HG03060 (cell line): Measurements from ENCODE around the gene GCLM.

Experiments
- ATAC-seq: cut with Tn5 transposase; IDR thresholded peaks from one replicate; pipeline ENCODE4 v1.9.1; 2021; ENCODE audit warnings: low read depth, moderate number of reproducible peaks; ENCODE audit not compliant: unreplicated experiment

Gene GCLM

DNA sequence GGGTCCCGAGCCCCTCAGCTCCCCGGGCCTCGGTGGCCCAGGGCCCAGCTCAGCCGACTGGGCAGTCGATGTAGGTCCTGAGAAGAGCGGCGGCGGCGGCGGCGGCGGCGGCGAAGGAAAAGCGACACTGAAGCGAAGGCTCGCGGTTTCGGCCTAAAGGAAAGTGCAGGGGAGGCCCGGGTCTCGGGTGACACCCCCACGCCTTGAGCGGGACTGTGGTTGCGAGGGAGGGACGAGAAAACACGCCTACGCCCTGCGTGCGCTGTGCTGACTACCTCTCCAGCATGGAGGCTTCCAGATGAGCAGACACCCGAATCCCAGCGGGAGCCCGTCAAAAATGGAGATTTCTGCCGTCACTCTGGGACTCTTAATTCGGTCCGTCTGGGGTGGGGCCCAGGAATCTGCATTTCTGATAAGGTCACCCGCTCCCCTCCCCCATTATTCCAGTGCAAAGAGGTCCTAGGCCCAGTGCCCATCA is 61.4 kb downstream of the GCLM start:
- ATAC-seq: no peak

DNA sequence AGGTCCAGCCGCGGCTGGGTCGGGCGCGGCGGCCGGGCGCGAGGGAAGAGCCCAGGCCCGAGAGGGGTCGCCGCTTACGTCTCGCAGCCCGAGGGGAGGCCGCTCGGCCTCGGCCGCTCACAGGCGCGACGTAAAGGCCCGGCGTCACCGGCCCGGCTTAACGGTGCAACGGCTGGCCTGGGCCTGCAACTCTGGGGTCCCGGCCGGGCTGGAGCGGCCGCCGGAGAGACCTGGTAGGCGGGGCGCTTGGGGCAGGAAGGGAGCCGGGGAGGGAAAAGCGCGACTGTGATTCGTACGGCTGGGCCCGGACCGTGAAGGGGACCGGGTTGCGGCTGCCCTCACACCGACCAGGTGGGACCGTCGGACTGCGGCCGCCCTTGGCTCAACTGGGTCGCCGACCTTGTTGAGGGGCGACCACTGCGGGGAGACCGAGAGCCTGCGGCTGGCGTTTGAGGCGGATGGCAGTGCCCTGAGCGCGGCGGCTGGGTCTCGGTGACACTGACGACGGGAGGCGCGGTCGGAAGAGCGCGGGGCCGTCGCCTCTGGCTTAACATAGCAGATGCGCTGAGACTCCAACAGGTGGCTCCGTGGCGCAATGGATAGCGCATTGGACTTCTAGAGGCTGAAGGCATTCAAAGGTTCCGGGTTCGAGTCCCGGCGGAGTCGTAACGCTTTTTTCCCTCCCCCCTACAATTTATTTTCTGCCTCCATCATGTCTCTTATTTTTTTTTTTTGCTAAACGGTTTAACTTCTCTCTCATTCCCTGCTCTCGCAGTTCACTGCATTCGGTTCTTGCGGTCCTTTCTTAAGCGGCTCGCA is 62.0 kb downstream of the GCLM start:
- ATAC-seq: peak; percentile 51

DNA sequence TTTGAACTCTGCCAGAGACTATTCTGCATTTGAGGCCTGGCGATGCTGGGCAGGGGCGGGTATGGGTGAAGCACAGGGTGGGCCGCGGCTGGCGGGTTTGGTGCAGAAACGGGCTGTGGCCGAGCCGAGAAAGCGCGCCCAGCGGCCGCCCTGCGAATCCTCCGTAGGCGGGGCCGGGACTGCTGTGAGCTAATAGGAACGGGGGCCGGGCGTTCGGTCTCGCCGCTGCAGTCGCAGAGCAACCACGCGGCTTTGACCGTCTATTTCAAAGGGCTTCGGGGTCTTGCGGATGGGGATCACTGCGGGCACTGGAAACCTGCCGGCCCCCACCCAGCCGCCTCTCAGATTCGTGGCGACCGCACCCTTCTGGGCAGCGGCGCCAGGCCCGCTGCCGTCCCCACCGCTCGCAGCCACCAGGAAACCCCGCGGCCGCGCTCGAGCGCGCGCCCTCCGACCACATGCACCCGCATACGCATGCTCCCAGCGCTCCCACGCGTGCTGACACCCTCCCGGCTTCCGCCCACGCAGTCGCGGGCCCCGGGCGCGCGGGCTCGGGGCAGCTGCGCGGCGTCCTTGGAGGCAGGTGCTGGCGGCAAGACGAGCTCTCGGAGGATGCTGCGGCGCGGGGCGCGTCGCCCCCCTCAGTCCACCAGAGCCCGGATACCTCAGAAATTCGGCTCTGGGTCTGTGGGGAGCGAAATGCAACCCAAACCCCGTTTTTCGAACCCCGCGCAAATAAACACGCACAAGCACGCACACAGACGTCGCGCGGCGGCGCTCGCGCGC is 62.8 kb downstream of the GCLM start:
- no peak for ATAC-seq

DNA sequence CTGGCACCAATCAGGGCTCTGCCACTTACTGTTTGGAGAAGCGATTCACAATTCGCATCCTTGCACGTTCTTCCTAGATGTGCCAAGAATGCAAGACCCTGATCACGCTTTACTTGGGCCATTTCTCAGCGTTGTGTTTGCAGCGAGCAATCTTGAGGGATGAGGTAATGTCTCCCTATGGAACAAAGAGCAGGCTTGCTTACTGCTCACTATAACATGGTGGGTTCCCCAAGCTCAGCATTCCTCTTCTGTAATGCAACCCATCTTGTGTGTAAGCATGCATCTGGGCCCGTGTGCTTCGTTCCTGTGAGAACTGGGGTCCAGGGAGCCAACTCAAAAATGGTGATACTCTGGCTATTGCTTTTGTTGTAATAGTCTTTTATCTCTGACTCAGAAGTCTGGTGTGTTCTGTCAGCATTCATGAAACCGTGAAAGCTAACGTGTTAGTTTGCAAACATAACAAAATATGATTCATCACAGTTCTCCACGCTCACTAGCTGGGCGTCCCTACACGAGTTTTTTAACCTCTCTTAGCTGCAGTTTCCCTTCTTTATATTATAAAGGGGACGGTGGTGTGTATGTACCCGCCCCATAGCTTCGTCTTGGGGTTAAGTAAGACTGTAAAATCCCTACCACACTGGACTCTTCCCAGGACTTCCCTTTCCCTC is 63.6 kb downstream of the GCLM start:
- no peak for ATAC-seq

DNA sequence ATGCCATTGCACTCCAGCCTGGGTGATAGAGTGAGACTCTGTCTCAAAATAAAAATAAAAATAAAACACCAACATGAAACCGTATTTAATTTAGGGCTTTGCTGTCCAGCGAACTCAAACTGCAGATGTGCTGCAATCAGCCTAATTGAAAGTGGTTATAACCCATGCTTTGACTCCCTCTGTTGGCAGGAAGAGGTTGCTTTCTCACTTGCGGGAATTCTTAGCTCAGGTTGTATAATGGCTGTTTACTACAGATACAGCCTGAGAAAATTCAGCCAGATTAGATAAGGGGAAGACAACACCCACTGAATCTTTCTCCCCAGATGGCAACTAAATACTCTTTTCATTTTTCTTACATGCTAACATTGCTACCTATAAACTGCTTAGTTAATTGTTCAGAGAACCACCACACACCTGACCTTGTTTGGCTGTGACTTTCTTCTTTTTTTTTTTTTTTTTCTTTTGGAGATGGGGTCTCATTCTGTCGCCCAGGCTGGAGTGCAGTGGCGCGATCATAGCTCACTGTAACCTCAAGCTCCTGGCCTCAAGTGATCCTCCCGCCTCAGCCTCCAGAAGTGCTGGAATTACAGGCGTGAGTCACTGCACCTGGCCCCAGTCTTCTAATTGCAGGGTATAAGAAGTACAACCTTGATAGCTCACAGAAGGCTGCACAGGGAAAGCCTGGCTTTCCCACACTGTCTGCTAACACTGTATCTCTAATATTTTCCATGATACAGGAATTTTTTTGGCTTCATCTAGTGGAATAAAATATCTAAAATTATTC is 64.8 kb downstream of the GCLM start:
- ATAC-seq: no peak

DNA sequence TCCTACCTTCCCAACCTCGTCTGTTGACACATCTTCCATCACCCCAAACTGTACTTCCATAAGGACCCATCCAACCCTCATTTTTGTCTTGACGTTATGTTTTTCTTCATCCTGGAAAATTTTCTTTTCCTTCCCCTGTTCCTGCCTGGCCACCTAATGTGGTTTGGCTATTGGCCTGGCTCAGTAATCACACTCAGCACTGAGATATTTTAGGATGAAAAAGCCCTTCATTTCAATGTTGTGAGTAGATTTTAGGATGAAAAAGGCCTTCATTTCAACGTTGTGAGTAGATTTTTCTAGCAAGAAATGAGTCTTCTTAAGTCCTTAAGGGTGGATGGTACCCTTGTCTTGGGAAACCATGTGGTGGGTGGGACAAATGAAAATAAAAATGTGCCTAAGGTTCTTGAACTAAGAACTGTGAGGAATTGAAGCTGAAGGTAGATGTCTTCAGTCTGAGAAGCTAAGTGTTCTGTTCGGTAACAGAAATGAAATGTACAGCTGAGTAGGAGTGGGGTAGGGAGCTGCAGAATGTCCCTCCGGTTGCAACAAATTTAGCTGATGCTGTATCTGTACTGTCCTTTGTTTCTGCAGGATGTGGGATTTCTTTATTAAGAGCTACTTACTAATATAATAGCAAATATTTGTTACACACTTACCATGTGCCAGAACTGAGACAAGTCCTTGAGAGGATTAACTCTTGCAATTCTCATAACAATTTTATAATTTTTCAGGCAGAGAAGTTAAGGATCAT is 66.3 kb downstream of the GCLM start:
- ATAC-seq: no peak

DNA sequence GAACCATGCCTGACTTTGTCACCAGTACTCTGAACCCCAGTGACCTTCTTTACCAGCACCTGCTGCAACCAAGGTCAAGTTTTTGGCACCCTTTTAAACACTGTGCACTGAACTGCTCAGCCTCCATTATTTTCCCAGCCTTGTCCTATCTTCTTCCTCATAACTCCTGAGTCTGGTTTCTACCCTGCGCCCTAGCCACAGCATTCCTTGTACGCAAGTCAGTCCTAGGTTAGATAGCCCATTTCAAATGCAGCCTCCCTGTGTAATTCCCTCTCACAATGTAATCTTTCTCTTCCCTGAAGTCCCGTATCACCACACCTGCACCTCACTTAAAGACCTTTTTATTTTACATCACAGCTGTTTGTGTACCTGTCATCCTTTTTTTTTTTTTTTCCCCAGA is 67.5 kb downstream of the GCLM start:
- no peak for ATAC-seq

DNA sequence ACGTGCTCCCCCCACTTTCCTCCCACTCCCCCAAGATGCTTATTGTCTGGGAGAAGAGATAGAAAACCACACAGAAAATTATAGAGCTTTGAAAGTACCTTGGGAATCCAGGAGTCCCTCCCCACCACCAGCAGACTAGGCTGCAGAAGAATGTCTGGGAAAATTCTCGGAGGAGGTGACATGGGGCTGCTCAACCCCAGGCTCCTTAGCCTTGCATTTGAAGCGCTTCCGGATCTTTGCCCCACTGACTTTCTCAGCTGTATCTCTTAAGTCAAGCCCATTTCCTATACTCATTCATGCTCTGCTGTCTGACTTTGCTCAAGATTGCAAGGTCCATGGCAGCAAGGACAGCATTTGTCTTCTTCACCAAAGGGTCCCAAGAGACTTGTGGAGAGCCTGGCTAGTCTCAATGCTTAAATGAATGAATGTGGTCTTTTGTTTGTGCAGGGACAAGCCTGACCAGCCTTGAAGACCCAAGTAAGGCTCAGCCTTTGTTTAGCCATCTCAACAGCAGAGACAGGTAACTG is 68.2 kb downstream of the GCLM start:
- ATAC-seq: no peak

DNA sequence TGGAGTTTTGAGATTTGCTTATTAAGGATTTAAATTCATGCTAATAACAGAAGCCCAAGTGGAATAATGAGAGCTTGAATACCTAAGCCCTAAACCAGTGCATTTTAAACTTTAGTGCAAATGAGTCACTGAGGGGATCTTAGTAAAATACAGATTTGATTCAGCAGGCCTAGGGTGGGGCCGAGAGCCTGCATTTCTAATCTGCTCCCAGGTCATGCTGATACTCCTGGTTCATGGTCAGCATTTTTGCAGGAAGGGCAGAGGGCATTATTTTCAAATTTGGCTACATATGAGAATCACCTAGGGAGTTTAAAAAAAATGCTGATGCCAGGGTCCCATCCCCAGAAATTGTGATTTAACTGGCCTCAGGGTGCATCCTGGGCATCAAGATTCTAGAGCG is 69.5 kb downstream of the GCLM start:
- ATAC-seq: no peak

DNA sequence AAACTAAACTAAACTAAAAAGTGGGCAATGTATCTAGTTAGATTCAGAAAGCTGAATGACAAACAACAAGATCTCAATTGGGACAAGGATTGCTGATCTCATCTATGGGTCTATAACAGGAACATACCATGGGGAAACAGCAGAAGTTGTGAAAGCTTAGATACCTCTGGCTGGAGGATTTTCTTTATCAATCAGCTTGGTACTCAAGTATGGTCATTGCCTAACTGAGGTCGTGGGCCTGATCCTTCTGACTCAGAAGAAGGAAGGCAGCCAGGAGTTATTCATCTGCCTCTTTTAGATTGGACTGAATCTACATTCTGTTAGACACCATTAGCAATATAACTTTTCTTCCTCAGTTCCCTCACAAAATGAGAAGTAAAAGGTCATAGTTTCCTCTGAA is 69.9 kb downstream of the GCLM start:
- no peak for ATAC-seq

DNA sequence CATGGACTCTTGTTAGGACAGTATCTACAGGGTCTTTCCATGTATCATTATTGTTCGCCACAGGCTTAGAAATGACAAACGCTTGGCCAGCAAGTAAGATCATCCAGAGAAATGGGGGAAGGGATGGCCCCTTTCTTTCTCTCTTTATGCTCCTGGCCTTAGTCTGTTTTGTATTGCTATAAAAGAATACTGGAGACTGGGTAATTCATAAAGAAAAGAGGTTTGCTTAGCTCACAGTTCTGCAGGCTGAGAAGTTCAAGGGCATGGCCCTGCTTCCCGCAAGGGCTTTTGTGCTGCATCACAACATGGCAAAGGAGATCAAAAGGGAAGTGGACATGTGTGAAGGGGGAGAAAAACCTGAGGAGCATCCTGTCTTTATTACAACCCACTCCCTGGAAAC is 71.3 kb downstream of the GCLM start:
- no peak for ATAC-seq
